ENCODE measurements around the gene SPATA20.

Gene SPATA20

DNA sequence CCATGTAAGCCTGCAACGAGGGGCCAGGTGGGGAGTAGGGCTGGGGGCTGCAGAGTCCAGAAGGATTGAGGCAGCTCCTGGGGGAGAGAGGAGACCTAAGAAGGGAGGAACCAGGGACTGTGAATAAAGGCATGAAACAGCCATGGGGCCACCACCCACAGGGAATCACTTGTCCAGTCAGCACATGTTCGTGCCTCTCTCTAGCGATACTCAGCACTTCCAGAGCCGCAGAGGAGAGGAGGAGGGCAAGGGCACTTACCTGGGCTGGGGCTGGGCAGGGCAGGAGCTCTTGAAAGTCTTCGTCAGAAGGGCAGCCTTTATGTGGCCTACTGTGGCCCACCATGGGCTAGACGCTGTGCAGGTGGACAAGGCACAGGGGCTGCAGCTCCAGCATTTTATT, 37.8 kb downstream of the SPATA20 start:
- H3K4me1 ChIP-seq (ENCODE audit: control insufficient read depth, insufficient read depth, low read length), result peaks cover 9% of the 10 kb centered on the region
- no peaks in the 10 kb centered on the region for H3K36me3 ChIP-seq (ENCODE audit: control insufficient read depth, insufficient read depth, low read length, severe bottlenecking)
- H3K27me3 ChIP-seq (replicated peaks; ENCODE audit: control insufficient read depth, insufficient read depth, low read length), result peaks cover 26% of the 10 kb centered on the region
- no peak overlapping the region for H3K4me3 ChIP-seq (ENCODE audit: low read length)
- H3K9me3 ChIP-seq (ENCODE audit: control insufficient read depth, low read length), result no peaks in the 10 kb centered on the region
- H3K9ac ChIP-seq (ENCODE audit: low read length), result no peak overlapping the region
- DNase-seq (ENCODE audit: low read depth), result no peak

GRCh38 chr17:50585346-50585745, 38.4 kb downstream of the SPATA20 start:
- Histone ChIP-seq H3K4me1 (ENCODE audit: control insufficient read depth, insufficient read depth, low read length) (peaks cover 14% of the 10 kb centered on the region), H3K9me3 (ENCODE audit: control insufficient read depth, low read length) (no peaks in the 10 kb centered on the region), H3K27me3 (replicated peaks; ENCODE audit: control insufficient read depth, insufficient read depth, low read length) (peaks cover 26% of the 10 kb centered on the region), H3K9ac (ENCODE audit: low read length) (no peak overlapping the region), H3K36me3 (ENCODE audit: control insufficient read depth, insufficient read depth, low read length, severe bottlenecking) (no peaks in the 10 kb centered on the region), H3K4me3 (ENCODE audit: low read length) (no peak overlapping the region)
- DNase-seq (ENCODE audit: low read depth), result no peak

DNA sequence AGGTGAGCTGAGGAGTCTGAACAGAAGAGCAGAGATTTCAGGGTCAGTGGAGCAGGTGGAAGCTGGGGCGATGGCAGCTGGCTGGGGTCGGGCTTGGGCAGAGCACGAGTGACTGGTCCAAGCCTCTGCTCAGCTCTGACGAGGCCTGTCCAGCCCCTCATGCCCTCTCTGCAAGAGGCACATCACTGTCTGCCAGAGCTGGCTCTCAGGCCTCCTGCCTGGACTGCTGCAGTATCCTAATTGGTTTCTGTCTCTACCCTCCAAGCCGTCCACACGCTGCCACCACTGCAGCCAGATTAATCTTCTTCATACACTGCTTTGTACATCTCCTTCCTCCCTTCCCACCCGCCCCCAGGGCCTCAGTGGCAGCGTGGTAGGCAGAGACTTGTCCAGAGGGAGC, 38.9 kb downstream of the SPATA20 start:
- peaks cover 14% of the 10 kb centered on the region for H3K4me1 ChIP-seq (ENCODE audit: control insufficient read depth, insufficient read depth, low read length)
- no peak for DNase-seq (ENCODE audit: low read depth)
- H3K27me3 ChIP-seq (replicated peaks; ENCODE audit: control insufficient read depth, insufficient read depth, low read length), result peaks cover 24% of the 10 kb centered on the region
- no peaks in the 10 kb centered on the region for H3K36me3 ChIP-seq (ENCODE audit: control insufficient read depth, insufficient read depth, low read length, severe bottlenecking)
- H3K9me3 ChIP-seq (ENCODE audit: control insufficient read depth, low read length), result no peaks in the 10 kb centered on the region
- H3K4me3 ChIP-seq (ENCODE audit: low read length), result no peak overlapping the region
- H3K9ac ChIP-seq (ENCODE audit: low read length), result no peak overlapping the region

DNA sequence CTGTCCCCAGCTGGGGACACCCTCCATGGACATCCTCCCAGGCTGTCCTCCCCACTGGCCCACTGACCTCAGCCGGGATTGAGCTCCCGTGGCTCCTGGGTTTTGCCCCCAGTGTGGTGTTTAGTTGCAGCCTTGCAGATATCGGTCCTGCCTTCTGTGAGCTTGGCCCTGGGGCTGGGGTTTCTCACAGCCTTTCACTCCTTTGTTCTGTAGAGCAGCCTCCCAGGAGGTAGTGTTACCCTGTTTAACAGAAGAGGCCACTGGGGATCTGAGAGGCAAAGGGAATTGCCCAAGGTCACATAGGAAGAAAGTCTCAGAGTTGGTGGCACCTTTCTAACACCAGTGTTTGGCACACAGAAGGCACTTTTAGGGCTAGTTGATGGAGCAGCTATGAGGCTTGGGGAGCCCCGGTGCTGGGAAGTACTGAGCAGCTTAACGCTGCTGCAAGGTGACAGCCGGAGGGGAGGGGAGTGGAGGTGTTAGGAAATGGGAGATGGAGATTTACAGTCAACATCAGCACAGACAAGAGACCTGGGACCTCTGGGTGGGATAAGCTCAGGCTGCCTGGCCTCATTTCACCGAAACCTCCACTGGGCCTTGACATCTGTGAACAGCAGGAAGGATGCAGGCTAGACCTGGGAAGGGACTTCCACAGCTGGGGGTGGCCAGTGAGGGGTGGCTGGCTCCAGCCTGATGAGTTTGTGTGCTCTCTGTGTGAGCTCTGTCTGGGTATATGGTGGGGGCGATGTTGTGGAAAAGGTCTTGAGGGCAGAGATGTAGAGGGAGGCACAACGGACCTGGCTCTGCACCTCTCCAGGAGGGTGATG, 39.7 kb downstream of the SPATA20 start:
- peaks cover 23% of the 10 kb centered on the region for H3K27me3 ChIP-seq (replicated peaks; ENCODE audit: control insufficient read depth, insufficient read depth, low read length)
- H3K9ac ChIP-seq (ENCODE audit: low read length), result no peak overlapping the region
- DNase-seq (ENCODE audit: low read depth), result no peak
- H3K4me3 ChIP-seq (ENCODE audit: low read length), result no peak overlapping the region
- H3K9me3 ChIP-seq (ENCODE audit: control insufficient read depth, low read length), result no peaks in the 10 kb centered on the region
- H3K4me1 ChIP-seq (ENCODE audit: control insufficient read depth, insufficient read depth, low read length), result peaks cover 14% of the 10 kb centered on the region
- no peaks in the 10 kb centered on the region for H3K36me3 ChIP-seq (ENCODE audit: control insufficient read depth, insufficient read depth, low read length, severe bottlenecking)

DNA sequence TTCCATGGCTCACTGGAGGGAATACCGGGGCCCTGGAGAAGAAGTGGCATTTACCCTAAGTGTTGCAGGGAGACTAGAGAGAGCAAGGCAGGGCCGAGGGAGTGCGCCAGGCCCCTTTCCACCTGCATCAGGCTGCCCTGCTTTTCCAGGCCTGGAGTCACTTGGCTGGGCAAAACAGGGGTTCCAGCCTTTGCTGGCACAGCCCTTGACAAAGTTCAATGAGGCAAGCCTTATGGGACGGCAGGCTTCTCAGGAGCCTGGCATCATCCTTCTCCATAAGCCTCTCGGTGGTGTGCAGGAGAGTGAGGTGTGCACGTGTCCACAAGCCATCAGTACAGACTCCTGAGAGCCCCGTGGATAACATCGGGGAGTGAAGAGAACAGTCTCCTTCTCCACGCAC, 40.6 kb downstream of the SPATA20 start:
- Histone ChIP-seq H3K36me3 (ENCODE audit: control insufficient read depth, insufficient read depth, low read length, severe bottlenecking) (no peaks in the 10 kb centered on the region), H3K27me3 (replicated peaks; ENCODE audit: control insufficient read depth, insufficient read depth, low read length) (peaks cover 14% of the 10 kb centered on the region), H3K9ac (ENCODE audit: low read length) (no peak overlapping the region), H3K4me1 (ENCODE audit: control insufficient read depth, insufficient read depth, low read length) (peaks cover 14% of the 10 kb centered on the region), H3K4me3 (ENCODE audit: low read length) (no peak overlapping the region), H3K9me3 (ENCODE audit: control insufficient read depth, low read length) (no peaks in the 10 kb centered on the region)
- DNase-seq (ENCODE audit: low read depth), result no peak

GRCh38 chr17:50588391-50589049, 41.5 kb downstream of the SPATA20 start:
- Histone ChIP-seq H3K4me3 (ENCODE audit: low read length) (no peak overlapping the region), H3K36me3 (ENCODE audit: control insufficient read depth, insufficient read depth, low read length, severe bottlenecking) (no peaks in the 10 kb centered on the region), H3K4me1 (ENCODE audit: control insufficient read depth, insufficient read depth, low read length) (peaks cover 14% of the 10 kb centered on the region), H3K27me3 (replicated peaks; ENCODE audit: control insufficient read depth, insufficient read depth, low read length) (peaks cover 14% of the 10 kb centered on the region), H3K9ac (ENCODE audit: low read length) (no peak overlapping the region), H3K9me3 (ENCODE audit: control insufficient read depth, low read length) (no peaks in the 10 kb centered on the region)
- DNase-seq (ENCODE audit: low read depth), result no peak

DNA sequence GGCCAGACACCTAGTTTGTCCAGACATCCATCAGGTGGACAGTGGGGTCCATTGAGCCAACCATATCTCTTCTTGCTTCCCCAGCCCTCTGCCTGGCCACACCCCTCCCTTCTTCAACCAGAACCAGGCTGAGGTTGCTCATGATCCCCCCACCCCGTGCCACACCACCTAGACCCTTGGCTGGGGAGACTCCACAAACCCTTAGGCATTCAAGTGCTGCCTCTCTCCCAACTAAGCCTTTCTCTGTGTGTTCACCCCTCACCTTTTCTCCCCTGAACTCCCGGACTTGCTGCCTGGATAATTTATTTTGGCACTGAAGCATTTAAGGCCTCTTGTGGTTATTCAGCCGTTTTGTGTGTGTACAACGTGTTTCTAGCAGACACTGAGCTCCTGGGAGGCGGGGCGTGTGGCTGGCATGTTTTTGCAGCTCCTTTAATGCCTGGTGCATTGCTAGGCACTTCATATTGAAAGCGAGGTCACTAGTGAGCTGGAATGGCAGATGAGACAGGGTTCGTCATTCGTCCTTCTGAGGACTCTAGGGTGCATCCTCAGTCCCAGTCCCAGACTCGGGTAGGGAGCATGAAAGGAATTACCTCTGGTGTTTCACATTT, 42.2 kb downstream of the SPATA20 start:
- Histone ChIP-seq H3K36me3 (ENCODE audit: control insufficient read depth, insufficient read depth, low read length, severe bottlenecking) (no peaks in the 10 kb centered on the region), H3K27me3 (replicated peaks; ENCODE audit: control insufficient read depth, insufficient read depth, low read length) (peaks cover 9% of the 10 kb centered on the region), H3K9ac (ENCODE audit: low read length) (no peak overlapping the region), H3K9me3 (ENCODE audit: control insufficient read depth, low read length) (no peaks in the 10 kb centered on the region), H3K4me1 (ENCODE audit: control insufficient read depth, insufficient read depth, low read length) (peaks cover 14% of the 10 kb centered on the region), H3K4me3 (ENCODE audit: low read length) (no peak overlapping the region)
- no peak for DNase-seq (ENCODE audit: low read depth)

DNA sequence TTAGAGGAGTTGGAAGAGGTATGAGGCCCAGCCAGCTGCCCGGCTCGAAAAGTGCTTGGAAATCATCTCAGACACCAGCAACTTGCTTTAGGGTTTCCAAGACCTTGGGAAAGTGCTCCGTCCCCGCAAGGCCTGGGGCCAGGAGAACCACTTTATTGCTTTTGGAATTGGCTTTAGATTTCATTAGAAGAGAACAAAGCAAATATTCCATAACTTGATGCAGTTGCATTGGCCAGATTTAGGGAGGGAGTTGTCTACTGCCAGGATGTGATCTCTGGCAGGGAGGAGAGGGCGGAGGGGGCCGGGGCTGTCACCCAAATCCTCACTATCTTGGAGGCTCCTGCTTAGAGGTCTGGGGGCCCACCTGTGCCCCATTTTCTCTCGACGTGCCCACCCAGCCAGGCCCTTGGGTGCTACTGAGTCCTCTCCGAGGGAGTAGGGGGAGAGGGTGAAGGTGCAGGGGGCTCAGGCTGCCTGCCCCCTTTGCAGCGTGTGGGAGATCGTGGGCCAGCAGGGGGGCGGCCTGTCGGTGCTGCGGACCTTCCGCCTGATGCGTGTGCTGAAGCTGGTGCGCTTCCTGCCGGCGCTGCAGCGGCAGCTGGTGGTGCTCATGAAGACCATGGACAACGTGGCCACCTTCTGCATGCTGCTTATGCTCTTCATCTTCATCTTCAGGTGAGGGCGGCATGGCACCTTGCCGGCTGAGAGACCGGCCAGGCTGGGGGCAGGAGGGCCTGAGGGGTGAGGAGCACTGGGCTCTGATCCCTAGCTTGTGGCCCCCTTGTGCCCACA, 44.2 kb downstream of the SPATA20 start:
- Histone ChIP-seq H3K9ac (ENCODE audit: low read length) (no peak overlapping the region), H3K27me3 (replicated peaks; ENCODE audit: control insufficient read depth, insufficient read depth, low read length) (peaks cover 14% of the 10 kb centered on the region)

DNA sequence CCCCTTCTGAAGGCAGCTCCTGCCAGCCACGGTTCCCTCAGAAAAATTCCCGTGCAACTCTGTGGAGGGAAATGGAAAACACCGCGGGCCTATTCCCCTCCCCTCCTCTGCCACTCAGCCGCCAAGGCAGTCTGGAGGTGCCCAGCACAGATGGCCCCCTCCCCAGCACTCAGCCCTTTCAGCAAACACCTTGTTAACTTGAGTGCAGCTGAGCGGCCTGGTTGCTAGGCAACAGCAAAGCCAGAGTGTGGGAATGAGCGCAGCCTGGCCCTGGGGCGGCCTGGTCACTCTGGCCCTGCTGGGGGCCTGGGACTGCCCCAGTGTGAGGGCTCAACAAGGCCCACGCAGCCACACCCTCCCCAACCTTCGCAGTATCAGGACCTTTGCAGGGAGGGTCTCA, 46.3 kb downstream of the SPATA20 start:
- DNase-seq (ENCODE audit: low read depth), result no peak
- peaks cover 4% of the 10 kb centered on the region for H3K27me3 ChIP-seq (replicated peaks; ENCODE audit: control insufficient read depth, insufficient read depth, low read length)

More for the DNA sequence above, 44.2 kb downstream of the SPATA20 start:
- no peak for DNase-seq (ENCODE audit: low read depth)
- Histone ChIP-seq H3K36me3 (ENCODE audit: control insufficient read depth, insufficient read depth, low read length, severe bottlenecking) (no peaks in the 10 kb centered on the region), H3K9me3 (ENCODE audit: control insufficient read depth, low read length) (no peaks in the 10 kb centered on the region), H3K4me3 (ENCODE audit: low read length) (no peak overlapping the region), H3K4me1 (ENCODE audit: control insufficient read depth, insufficient read depth, low read length) (peaks cover 14% of the 10 kb centered on the region)

DNA sequence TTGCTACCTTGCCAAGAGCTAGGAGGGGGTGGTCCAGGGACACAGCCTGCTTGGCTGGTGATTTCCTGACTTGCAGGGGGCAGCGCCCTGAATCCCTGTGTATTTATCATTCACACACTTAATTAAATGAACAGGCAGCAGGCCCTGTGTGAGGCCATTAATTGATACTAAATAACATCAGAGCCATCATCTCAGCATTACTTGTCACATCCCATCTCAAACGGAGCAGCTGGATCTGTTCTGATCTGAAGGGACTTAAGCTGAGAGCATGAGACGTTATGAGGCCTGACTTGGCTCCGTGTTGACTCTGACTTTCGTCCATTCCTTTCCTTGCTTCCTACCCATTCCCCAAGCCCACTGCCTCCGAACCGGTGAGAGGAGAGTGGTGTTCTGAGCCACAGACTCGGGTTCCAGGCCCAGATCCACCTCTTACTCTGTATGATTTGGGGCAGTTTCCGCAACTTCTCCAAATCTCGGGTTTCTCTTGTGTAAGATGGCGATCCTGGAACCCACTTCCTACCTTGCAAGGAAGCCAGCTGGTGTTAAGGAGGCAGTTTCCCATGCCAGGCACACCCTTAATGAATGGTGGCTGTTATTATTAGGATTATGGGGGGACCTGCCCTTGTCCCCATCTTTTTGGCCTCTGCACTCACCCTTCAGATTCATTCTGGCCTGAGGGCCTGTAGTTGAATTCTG, 47.3 kb downstream of the SPATA20 start:
- Histone ChIP-seq H3K36me3 (ENCODE audit: control insufficient read depth, insufficient read depth, low read length, severe bottlenecking) (no peaks in the 10 kb centered on the region), H3K27me3 (replicated peaks; ENCODE audit: control insufficient read depth, insufficient read depth, low read length) (peaks cover 4% of the 10 kb centered on the region), H3K4me1 (ENCODE audit: control insufficient read depth, insufficient read depth, low read length) (peaks cover 10% of the 10 kb centered on the region), H3K9ac (ENCODE audit: low read length) (no peak overlapping the region), H3K4me3 (ENCODE audit: low read length) (no peak overlapping the region), H3K9me3 (ENCODE audit: control insufficient read depth, low read length) (no peaks in the 10 kb centered on the region)
- no peak for DNase-seq (ENCODE audit: low read depth)

More for the DNA sequence above, 46.3 kb downstream of the SPATA20 start:
- Histone ChIP-seq H3K4me3 (ENCODE audit: low read length) (no peak overlapping the region), H3K4me1 (ENCODE audit: control insufficient read depth, insufficient read depth, low read length) (peaks cover 14% of the 10 kb centered on the region), H3K9me3 (ENCODE audit: control insufficient read depth, low read length) (no peaks in the 10 kb centered on the region), H3K9ac (ENCODE audit: low read length) (no peak overlapping the region), H3K36me3 (ENCODE audit: control insufficient read depth, insufficient read depth, low read length, severe bottlenecking) (no peaks in the 10 kb centered on the region)
